ENCODE data around the gene PTGES2.

Gene PTGES2

GRCh38 chr9:128100581-128100980 is 26.9 kb downstream of the PTGES2 start:
- H3K4me2 ChIP-seq (ENCODE audit: low read length) = no peak overlapping the region
- no peaks in the 10 kb centered on the region for H4K20me1 ChIP-seq (ENCODE audit: control insufficient read depth, insufficient read depth, low read depth, low read length)
- peaks cover 23% of the 10 kb centered on the region for H3K79me2 ChIP-seq (ENCODE audit: control insufficient read depth, low read length)
- H3K27ac ChIP-seq (ENCODE audit: low read depth, low read length) = no peak overlapping the region
- no peak overlapping the region for H3K4me3 ChIP-seq (ENCODE audit: low read length)
- no peaks in the 10 kb centered on the region for H3K9me2 ChIP-seq (replicated peaks; ENCODE audit: control insufficient read depth, low read length)
- no peaks in the 10 kb centered on the region for H3K4me1 ChIP-seq (ENCODE audit: control insufficient read depth, low read length)
- no peak for TF ChIP-seq CTCF (IDR thresholded peaks at IDR 0.05; ENCODE audit: low read depth, low read length, poor library complexity, severe bottlenecking)
- no peak for TF ChIP-seq EZH2phosphoT487 (IDR thresholded peaks at IDR 0.05; ENCODE audit: borderline replicate concordance, low read length)
- peaks cover 27% of the 10 kb centered on the region for H3K36me3 ChIP-seq (ENCODE audit: control insufficient read depth, low read length)
- no peaks in the 10 kb centered on the region for H3K9me3 ChIP-seq (ENCODE audit: control insufficient read depth, insufficient read depth, low read length)
- no peaks in the 10 kb centered on the region for H3F3A ChIP-seq (ENCODE audit: control insufficient read depth, insufficient read depth)
- no peaks in the 10 kb centered on the region for H3K27me3 ChIP-seq (ENCODE audit: control insufficient read depth, low read length)

GRCh38 chr9:128099932-128100491 is 27.5 kb downstream of the PTGES2 start:
- H3K27ac ChIP-seq (ENCODE audit: low read depth, low read length) = no peak overlapping the region

GRCh38 chr9:128099231-128099931 is 28.1 kb downstream of the PTGES2 start:
- no peaks in the 10 kb centered on the region for H3K9me3 ChIP-seq (ENCODE audit: control insufficient read depth, insufficient read depth, low read length)
- no peak overlapping the region for H3K4me2 ChIP-seq (ENCODE audit: low read length)
- H3K36me3 ChIP-seq (ENCODE audit: control insufficient read depth, low read length) = peaks cover 34% of the 10 kb centered on the region
- no peaks in the 10 kb centered on the region for H3K9me2 ChIP-seq (replicated peaks; ENCODE audit: control insufficient read depth, low read length)
- H3F3A ChIP-seq (ENCODE audit: control insufficient read depth, insufficient read depth) = no peaks in the 10 kb centered on the region; the same call in 1 of the 2 replicates
- H3K27me3 ChIP-seq (ENCODE audit: control insufficient read depth, low read length) = no peaks in the 10 kb centered on the region
- no peak overlapping the region for H3K27ac ChIP-seq (ENCODE audit: low read depth, low read length)
- no peak for TF ChIP-seq EZH2phosphoT487 (IDR thresholded peaks at IDR 0.05; ENCODE audit: borderline replicate concordance, low read length)
- no peak for TF ChIP-seq CTCF (IDR thresholded peaks at IDR 0.05; ENCODE audit: low read depth, low read length, poor library complexity, severe bottlenecking)
- H4K20me1 ChIP-seq (ENCODE audit: control insufficient read depth, insufficient read depth, low read depth, low read length) = peaks cover 9% of the 10 kb centered on the region; the same call in 1 of the 2 replicates
- no peak overlapping the region for H3K4me3 ChIP-seq (ENCODE audit: low read length)
- peaks cover 33% of the 10 kb centered on the region for H3K79me2 ChIP-seq (ENCODE audit: control insufficient read depth, low read length)
- H3K4me1 ChIP-seq (ENCODE audit: control insufficient read depth, low read length) = peaks cover 6% of the 10 kb centered on the region

More at GRCh38 chr9:128099932-128100491, 27.5 kb downstream of the PTGES2 start:
- no peak for TF ChIP-seq CTCF (IDR thresholded peaks at IDR 0.05; ENCODE audit: low read depth, low read length, poor library complexity, severe bottlenecking)
- no peak for TF ChIP-seq EZH2phosphoT487 (IDR thresholded peaks at IDR 0.05; ENCODE audit: borderline replicate concordance, low read length)
- Histone ChIP-seq H3K27me3 (ENCODE audit: control insufficient read depth, low read length) (no peaks in the 10 kb centered on the region), H3F3A (ENCODE audit: control insufficient read depth, insufficient read depth) (no peaks in the 10 kb centered on the region; the same call in 1 of the 2 replicates), H3K79me2 (ENCODE audit: control insufficient read depth, low read length) (peaks cover 27% of the 10 kb centered on the region), H3K4me3 (ENCODE audit: low read length) (no peak overlapping the region), H3K4me1 (ENCODE audit: control insufficient read depth, low read length) (no peaks in the 10 kb centered on the region), H3K9me2 (replicated peaks; ENCODE audit: control insufficient read depth, low read length) (no peaks in the 10 kb centered on the region), H4K20me1 (ENCODE audit: control insufficient read depth, insufficient read depth, low read depth, low read length) (0 out of 2 replicates have a peak, but pooled peaks cover 3% of the 10 kb centered on the region), H3K36me3 (ENCODE audit: control insufficient read depth, low read length) (peaks cover 28% of the 10 kb centered on the region), H3K9me3 (ENCODE audit: control insufficient read depth, insufficient read depth, low read length) (no peaks in the 10 kb centered on the region), H3K4me2 (ENCODE audit: low read length) (no peak overlapping the region)
